ENCODE measurements around the gene TRIM33.
"Not testable (repeated sequence)": the region's sequence is repeated elsewhere in the genome, so short reads cannot be mapped to it uniquely, and the experiment has no call there.

Gene TRIM33

GRCh38 chr1:114390361-114390760 is 120.6 kb downstream of the TRIM33 start:
- no peak for DNase-seq

GRCh38 chr1:114388432-114389003 is 122.5 kb downstream of the TRIM33 start:
- DNase-seq: no peak

- DNase-seq: not testable (repeated sequence)
Measured at GRCh38 chr1:114387585-114387984, 123.4 kb downstream of the TRIM33 start.

GRCh38 chr1:114387010-114387360 is 124.0 kb downstream of the TRIM33 start:
- DNase-seq: no peak

DNA sequence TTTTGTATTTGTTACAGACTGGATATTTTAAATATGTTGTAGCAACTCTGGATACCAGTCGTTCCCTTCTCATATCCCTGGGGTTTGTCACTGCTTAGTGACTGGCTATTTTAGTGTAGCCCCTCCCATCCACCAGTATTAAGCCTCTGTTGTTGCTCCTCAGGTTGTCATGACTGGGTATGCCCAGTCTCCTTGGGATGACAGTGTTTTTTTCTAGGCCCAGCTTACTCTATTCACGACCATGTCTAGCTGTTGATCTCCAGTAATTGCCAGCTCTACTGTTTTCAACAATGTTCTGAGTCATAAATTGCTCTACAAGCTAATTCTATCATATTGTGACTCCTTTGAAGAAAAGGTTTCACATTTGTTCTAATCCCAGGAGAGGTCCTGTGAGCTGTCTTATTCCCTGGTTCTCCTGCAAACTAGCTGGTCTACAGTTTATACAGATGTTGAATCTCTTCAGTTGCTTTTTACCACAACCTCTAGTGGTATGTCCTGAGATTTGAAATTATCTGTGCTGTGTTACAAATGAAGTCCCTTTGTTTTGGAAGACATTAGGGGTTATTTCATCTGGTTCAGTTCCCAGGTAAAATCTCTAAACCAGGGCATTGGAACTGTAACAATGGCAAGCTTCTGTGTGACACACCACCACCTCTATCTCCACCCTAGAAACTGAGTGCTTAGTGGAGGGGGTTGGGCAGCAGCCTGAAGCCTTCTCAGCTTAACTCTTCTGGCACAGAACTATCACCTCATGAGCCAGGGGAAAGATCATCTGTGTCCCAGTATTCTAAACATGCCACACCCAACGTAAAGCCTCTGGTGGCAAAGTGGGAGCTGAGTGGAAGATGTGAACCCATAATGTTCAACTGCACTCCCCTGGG is 124.6 kb downstream of the TRIM33 start:
- no peak for DNase-seq

GRCh38 chr1:114384922-114385321 is 126.1 kb downstream of the TRIM33 start:
- DNase-seq: no peak

GRCh38 chr1:114379987-114380386 is 131.0 kb downstream of the TRIM33 start:
- no peak for DNase-seq

DNA sequence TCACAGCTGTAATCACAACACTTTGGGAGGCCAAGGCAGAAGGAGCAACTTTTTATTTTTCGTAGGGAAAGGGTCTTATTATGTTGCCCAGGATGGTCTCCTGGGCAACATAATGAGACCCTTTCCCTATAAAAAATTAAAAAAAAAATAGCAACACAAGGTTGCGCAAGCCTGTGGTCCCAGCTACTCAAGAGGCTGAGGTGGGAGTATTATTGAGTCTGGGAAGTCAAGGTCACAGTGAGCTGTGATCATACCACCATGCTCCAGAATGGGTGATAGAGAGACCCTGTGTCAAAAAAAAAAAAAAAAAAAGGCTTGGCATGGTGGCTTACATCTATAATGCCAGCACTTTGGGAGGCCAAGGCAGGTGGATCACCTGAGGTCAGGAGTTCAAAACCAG is 131.6 kb downstream of the TRIM33 start:
- no peak for DNase-seq

DNA sequence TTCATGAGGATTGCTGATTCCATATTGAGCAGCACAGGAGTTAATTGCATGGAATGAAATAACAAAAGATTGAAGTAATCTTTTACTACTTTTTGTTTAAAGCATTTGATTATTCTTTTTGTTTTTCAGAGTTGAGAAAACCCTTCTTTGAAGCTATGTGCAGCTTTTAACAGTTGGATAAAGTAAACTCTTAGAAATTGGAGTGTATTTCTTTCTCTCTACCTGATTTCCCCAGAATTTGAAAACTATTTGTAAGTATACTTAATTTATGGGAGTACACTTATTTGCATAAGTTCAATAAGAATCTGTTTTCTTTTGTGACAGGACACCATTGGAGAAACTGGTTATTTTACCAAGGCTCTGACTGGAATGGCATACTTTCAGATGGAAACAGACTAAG is 133.6 kb downstream of the TRIM33 start:
- DNase-seq: no peak

- DNase-seq: no peak
Measured at GRCh38 chr1:114369930-114370329, 141.1 kb downstream of the TRIM33 start.

- DNase-seq: not testable (repeated sequence)
Measured at GRCh38 chr1:114369266-114369919, 141.6 kb downstream of the TRIM33 start.

GRCh38 chr1:114368560-114369255 is 142.3 kb downstream of the TRIM33 start:
- no peak for DNase-seq

GRCh38 chr1:114367810-114368209 is 143.2 kb downstream of the TRIM33 start:
- DNase-seq: no peak

GRCh38 chr1:114363230-114363629 is 147.8 kb downstream of the TRIM33 start:
- DNase-seq: not testable (repeated sequence)

DNA sequence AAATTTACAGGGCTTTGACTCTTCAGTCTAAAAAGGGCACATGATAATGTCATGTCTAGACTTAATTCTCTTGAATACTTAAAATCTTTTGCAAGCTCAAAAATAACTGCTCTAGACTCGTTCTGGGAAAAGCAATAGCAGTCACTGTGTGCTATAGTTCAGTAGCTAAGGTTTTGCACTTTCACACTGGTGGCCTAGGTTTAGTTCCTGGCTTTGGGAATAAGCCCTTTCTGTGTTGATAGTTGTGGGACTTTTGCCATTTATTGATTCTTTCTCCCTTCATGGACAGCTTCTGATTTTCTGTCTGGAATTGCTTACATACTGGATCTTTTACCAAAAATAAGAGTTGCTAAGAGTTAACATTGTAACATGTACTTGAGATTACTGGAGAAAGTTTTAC is 151.2 kb downstream of the TRIM33 start:
- DNase-seq: no peak

DNA sequence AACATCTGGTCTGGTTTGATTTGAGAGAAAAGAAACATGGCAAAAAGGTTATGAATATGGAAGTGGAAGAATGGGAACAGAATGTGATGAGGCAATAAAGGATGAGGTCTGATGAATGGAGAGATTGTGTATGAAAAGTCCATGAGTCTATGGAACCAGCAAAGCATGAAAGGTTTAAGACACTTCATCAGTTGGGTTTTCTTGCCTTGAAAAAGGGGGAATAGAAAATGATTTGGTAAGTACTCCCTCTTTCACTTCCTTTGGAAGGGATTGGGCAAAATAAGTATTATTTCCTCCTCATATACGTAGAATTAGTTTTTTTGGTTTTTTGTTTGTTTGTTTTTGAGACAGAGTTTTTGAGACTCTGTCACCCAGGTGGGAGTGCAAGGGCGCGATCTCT is 155.8 kb downstream of the TRIM33 start:
- DNase-seq: no peak

- DNase-seq: no peak
Measured at GRCh38 chr1:114353262-114353661, 157.7 kb downstream of the TRIM33 start.

DNA sequence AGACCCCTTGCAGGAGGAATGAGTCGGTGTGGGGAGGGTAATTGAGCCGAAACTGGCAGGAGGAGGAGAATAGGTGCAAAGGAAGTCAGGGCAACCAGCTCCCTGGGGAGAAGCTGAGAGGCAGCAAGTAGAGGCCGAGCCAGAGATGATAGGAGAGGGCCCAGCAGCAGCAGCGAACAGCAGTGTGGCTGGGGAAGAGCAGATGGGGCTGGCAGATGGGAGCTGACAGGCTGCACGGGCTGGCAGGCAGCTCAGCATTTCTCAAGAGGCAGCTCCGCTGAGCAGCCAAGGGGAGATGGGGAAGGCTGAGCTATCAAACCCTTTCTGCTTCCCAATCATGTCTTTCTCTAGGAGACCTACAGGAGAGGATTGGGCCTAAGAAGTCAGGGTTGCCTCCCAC is 158.2 kb downstream of the TRIM33 start:
- DNase-seq: no peak

GRCh38 chr1:114350731-114351445 is 160.1 kb downstream of the TRIM33 start:
- DNase-seq: no peak

GRCh38 chr1:114349891-114350605 is 161.0 kb downstream of the TRIM33 start:
- no peak for DNase-seq

- no peak for DNase-seq
Measured at GRCh38 chr1:114347431-114348209, 163.4 kb downstream of the TRIM33 start.
